ENCODE data around the gene FABP2.

The FABP2 gene

GRCh38 chr4:119304431-119304830, 17.5 kb downstream of the FABP2 start:
- no peaks in the 10 kb centered on the region for H3K4me1 ChIP-seq (ENCODE audit: control insufficient read depth, low read depth, low read length)
- no peaks in the 10 kb centered on the region for H3K27me3 ChIP-seq (ENCODE audit: control insufficient read depth, insufficient read depth, low read length)
- no peak overlapping the region for H3K9ac ChIP-seq (ENCODE audit: low read length)
- no peaks in the 10 kb centered on the region for H3K36me3 ChIP-seq (ENCODE audit: control insufficient read depth, low read depth, low read length)
- H3K4me3 ChIP-seq (ENCODE audit: low read length) = no peak overlapping the region
- no peaks in the 10 kb centered on the region for H3K9me3 ChIP-seq (ENCODE audit: control insufficient read depth, low read depth, low read length)
- H3K27ac ChIP-seq (ENCODE audit: low read length) = no peak overlapping the region

- no peaks in the 10 kb centered on the region for H3K4me1 ChIP-seq (ENCODE audit: control insufficient read depth, low read depth, low read length)
- no peak overlapping the region for H3K9ac ChIP-seq (ENCODE audit: low read length)
- no peak overlapping the region for H3K27ac ChIP-seq (ENCODE audit: low read length)
- H3K9me3 ChIP-seq (ENCODE audit: control insufficient read depth, low read depth, low read length) = no peaks in the 10 kb centered on the region
- H3K4me3 ChIP-seq (ENCODE audit: low read length) = no peak overlapping the region
- H3K27me3 ChIP-seq (ENCODE audit: control insufficient read depth, insufficient read depth, low read length) = no peaks in the 10 kb centered on the region
- no peaks in the 10 kb centered on the region for H3K36me3 ChIP-seq (ENCODE audit: control insufficient read depth, low read depth, low read length)
These were observed 18.2 kb downstream of the FABP2 start for GRCh38 chr4:119303587-119304305.

- Histone ChIP-seq H3K4me1 (ENCODE audit: control insufficient read depth, low read depth, low read length) (no peaks in the 10 kb centered on the region), H3K27me3 (ENCODE audit: control insufficient read depth, insufficient read depth, low read length) (no peaks in the 10 kb centered on the region), H3K4me3 (ENCODE audit: low read length) (no peak overlapping the region), H3K27ac (ENCODE audit: low read length) (no peak overlapping the region), H3K9ac (ENCODE audit: low read length) (no peak overlapping the region), H3K9me3 (ENCODE audit: control insufficient read depth, low read depth, low read length) (no peaks in the 10 kb centered on the region), H3K36me3 (ENCODE audit: control insufficient read depth, low read depth, low read length) (no peaks in the 10 kb centered on the region)
These were observed 19.7 kb downstream of the FABP2 start for GRCh38 chr4:119302073-119302832.

- Histone ChIP-seq H3K27ac (ENCODE audit: low read length) (peak overlapping the region; percentile 11), H3K27me3 (ENCODE audit: control insufficient read depth, insufficient read depth, low read length) (no peaks in the 10 kb centered on the region), H3K9me3 (ENCODE audit: control insufficient read depth, low read depth, low read length) (no peaks in the 10 kb centered on the region), H3K36me3 (ENCODE audit: control insufficient read depth, low read depth, low read length) (no peaks in the 10 kb centered on the region), H3K4me3 (ENCODE audit: low read length) (peak overlapping the region; percentile 98), H3K9ac (ENCODE audit: low read length) (peak overlapping the region; percentile 78), H3K4me1 (ENCODE audit: control insufficient read depth, low read depth, low read length) (no peaks in the 10 kb centered on the region)
These were observed 21.6 kb downstream of the FABP2 start for GRCh38 chr4:119300101-119300978.

- Histone ChIP-seq H3K36me3 (ENCODE audit: control insufficient read depth, low read depth, low read length) (no peaks in the 10 kb centered on the region), H3K4me1 (ENCODE audit: control insufficient read depth, low read depth, low read length) (no peaks in the 10 kb centered on the region), H3K4me3 (ENCODE audit: low read length) (peak overlapping the region; percentile 98), H3K9me3 (ENCODE audit: control insufficient read depth, low read depth, low read length) (no peaks in the 10 kb centered on the region), H3K27ac (ENCODE audit: low read length) (no peak overlapping the region), H3K27me3 (ENCODE audit: control insufficient read depth, insufficient read depth, low read length) (no peaks in the 10 kb centered on the region), H3K9ac (ENCODE audit: low read length) (peak overlapping the region; percentile 78)
These were observed 22.2 kb downstream of the FABP2 start for GRCh38 chr4:119299741-119300100.

GRCh38 chr4:119299260-119299671, 22.7 kb downstream of the FABP2 start:
- Histone ChIP-seq H3K27ac (ENCODE audit: low read length) (no peak overlapping the region), H3K9me3 (ENCODE audit: control insufficient read depth, low read depth, low read length) (no peaks in the 10 kb centered on the region), H3K9ac (ENCODE audit: low read length) (peak overlapping the region; percentile 78), H3K4me1 (ENCODE audit: control insufficient read depth, low read depth, low read length) (no peaks in the 10 kb centered on the region), H3K27me3 (ENCODE audit: control insufficient read depth, insufficient read depth, low read length) (no peaks in the 10 kb centered on the region), H3K36me3 (ENCODE audit: control insufficient read depth, low read depth, low read length) (no peaks in the 10 kb centered on the region), H3K4me3 (ENCODE audit: low read length) (peak overlapping the region; percentile 98)

GRCh38 chr4:119297795-119298194, 24.1 kb downstream of the FABP2 start:
- Histone ChIP-seq H3K4me3 (ENCODE audit: low read length) (no peak overlapping the region), H3K4me1 (ENCODE audit: control insufficient read depth, low read depth, low read length) (no peaks in the 10 kb centered on the region), H3K27ac (ENCODE audit: low read length) (no peak overlapping the region), H3K27me3 (ENCODE audit: control insufficient read depth, insufficient read depth, low read length) (no peaks in the 10 kb centered on the region), H3K9me3 (ENCODE audit: control insufficient read depth, low read depth, low read length) (no peaks in the 10 kb centered on the region), H3K9ac (ENCODE audit: low read length) (no peak overlapping the region), H3K36me3 (ENCODE audit: control insufficient read depth, low read depth, low read length) (peaks cover 4% of the 10 kb centered on the region)

- Histone ChIP-seq H3K9ac (ENCODE audit: low read length) (no peak overlapping the region), H3K9me3 (ENCODE audit: control insufficient read depth, low read depth, low read length) (no peaks in the 10 kb centered on the region), H3K36me3 (ENCODE audit: control insufficient read depth, low read depth, low read length) (peaks cover 5% of the 10 kb centered on the region), H3K27me3 (ENCODE audit: control insufficient read depth, insufficient read depth, low read length) (no peaks in the 10 kb centered on the region), H3K4me3 (ENCODE audit: low read length) (no peak overlapping the region), H3K27ac (ENCODE audit: low read length) (no peak overlapping the region), H3K4me1 (ENCODE audit: control insufficient read depth, low read depth, low read length) (no peaks in the 10 kb centered on the region)
These were observed 25.6 kb downstream of the FABP2 start for GRCh38 chr4:119296356-119296755.

GRCh38 chr4:119290598-119290997, 31.3 kb downstream of the FABP2 start:
- Histone ChIP-seq H3K4me1 (ENCODE audit: control insufficient read depth, low read depth, low read length) (no peaks in the 10 kb centered on the region), H3K27me3 (ENCODE audit: control insufficient read depth, insufficient read depth, low read length) (no peaks in the 10 kb centered on the region), H3K4me3 (ENCODE audit: low read length) (no peak overlapping the region), H3K9me3 (ENCODE audit: control insufficient read depth, low read depth, low read length) (no peaks in the 10 kb centered on the region), H3K27ac (ENCODE audit: low read length) (no peak overlapping the region), H3K9ac (ENCODE audit: low read length) (no peak overlapping the region), H3K36me3 (ENCODE audit: control insufficient read depth, low read depth, low read length) (peaks cover 5% of the 10 kb centered on the region)

- no peak overlapping the region for H3K4me3 ChIP-seq (ENCODE audit: low read length)
- H3K4me1 ChIP-seq (ENCODE audit: control insufficient read depth, low read depth, low read length) = no peaks in the 10 kb centered on the region
- peaks cover 5% of the 10 kb centered on the region for H3K36me3 ChIP-seq (ENCODE audit: control insufficient read depth, low read depth, low read length)
- H3K27ac ChIP-seq (ENCODE audit: low read length) = no peak overlapping the region
- no peak overlapping the region for H3K9ac ChIP-seq (ENCODE audit: low read length)
- no peaks in the 10 kb centered on the region for H3K9me3 ChIP-seq (ENCODE audit: control insufficient read depth, low read depth, low read length)
- no peaks in the 10 kb centered on the region for H3K27me3 ChIP-seq (ENCODE audit: control insufficient read depth, insufficient read depth, low read length)
These were observed 32.6 kb downstream of the FABP2 start for GRCh38 chr4:119289313-119289712.

GRCh38 chr4:119286377-119287002, 35.4 kb downstream of the FABP2 start:
- H3K27ac ChIP-seq (ENCODE audit: low read length) = no peak overlapping the region
- H3K9me3 ChIP-seq (ENCODE audit: control insufficient read depth, low read depth, low read length) = no peaks in the 10 kb centered on the region
- no peaks in the 10 kb centered on the region for H3K27me3 ChIP-seq (ENCODE audit: control insufficient read depth, insufficient read depth, low read length)
- H3K4me1 ChIP-seq (ENCODE audit: control insufficient read depth, low read depth, low read length) = no peaks in the 10 kb centered on the region
- no peaks in the 10 kb centered on the region for H3K36me3 ChIP-seq (ENCODE audit: control insufficient read depth, low read depth, low read length)
- no peak overlapping the region for H3K9ac ChIP-seq (ENCODE audit: low read length)
- no peak overlapping the region for H3K4me3 ChIP-seq (ENCODE audit: low read length)

All from iPS-18a (cell line).